GM12865 (cell line): Measurements from ENCODE around the gene PSMD1.
A peak's percentile ranks its signal among the peaks of the same experiment; 100 is the strongest.

Experiments
- DNase-seq: peaks from one replicate; pipeline ENCODE4 v3.0.0; 2010; ENCODE audit warnings: low read depth
- H3K4me3 ChIP-seq: 2 replicates; pipeline ENCODE4 v1.5.1; 2011; ENCODE audit warnings: mild to moderate bottlenecking, low read depth, low read length, control low read depth
- TF ChIP-seq, protein P1 (sequence below): IDR thresholded peaks from 2 replicates; pipeline ENCODE4 v1.5.1; 2011; ENCODE audit warnings: low read length, control low read depth, low read depth, inconsistent platforms; ENCODE audit not compliant: insufficient read depth; ENCODE audit errors: missing control alignments

PSMD1 gene

DNA sequence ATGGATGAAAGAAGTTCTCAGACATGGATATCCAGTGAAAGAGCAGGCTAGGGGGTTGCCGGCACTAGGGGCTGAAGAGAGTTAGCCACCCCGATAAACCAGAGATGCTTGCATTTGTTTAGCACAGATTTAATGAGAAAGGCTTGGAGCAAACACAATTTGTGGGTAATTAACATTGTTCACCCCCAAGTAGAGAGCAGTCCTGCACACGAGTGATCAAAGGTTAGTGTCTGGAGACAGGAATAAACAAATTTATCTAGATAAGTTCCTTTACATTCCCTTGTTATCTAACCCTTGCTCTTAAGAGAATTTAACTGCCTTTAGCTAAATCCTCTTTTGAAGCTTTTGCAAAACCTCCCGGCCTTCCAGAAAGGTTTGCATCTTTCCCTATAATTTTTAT is 44.3 kb downstream of the PSMD1 start:
- DNase-seq, result no peak
- TF ChIP-seq, protein P1, sequence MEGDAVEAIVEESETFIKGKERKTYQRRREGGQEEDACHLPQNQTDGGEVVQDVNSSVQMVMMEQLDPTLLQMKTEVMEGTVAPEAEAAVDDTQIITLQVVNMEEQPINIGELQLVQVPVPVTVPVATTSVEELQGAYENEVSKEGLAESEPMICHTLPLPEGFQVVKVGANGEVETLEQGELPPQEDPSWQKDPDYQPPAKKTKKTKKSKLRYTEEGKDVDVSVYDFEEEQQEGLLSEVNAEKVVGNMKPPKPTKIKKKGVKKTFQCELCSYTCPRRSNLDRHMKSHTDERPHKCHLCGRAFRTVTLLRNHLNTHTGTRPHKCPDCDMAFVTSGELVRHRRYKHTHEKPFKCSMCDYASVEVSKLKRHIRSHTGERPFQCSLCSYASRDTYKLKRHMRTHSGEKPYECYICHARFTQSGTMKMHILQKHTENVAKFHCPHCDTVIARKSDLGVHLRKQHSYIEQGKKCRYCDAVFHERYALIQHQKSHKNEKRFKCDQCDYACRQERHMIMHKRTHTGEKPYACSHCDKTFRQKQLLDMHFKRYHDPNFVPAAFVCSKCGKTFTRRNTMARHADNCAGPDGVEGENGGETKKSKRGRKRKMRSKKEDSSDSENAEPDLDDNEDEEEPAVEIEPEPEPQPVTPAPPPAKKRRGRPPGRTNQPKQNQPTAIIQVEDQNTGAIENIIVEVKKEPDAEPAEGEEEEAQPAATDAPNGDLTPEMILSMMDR, result no peak
- no peak overlapping the region for H3K4me3 ChIP-seq

DNA sequence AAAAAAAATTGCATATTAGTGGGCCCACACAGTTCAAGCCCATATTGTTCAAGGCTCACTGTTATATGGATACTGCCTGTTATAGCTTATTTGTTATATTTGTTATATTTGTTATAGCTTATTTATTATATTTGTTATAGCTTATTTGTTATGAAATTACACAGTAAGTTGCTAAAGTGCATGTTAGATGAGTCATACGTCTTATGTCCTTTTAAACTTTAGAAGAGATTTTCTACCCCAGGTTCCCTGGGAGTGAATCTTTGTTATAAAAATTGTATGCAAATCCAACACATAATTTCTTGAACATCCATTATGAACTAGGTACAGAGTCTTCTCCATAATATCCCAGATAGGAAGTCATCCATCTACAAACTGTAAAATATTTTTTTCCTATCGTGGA is 46.1 kb downstream of the PSMD1 start:
- TF ChIP-seq, protein P1, result no peak
- DNase-seq, result no peak
- no peak overlapping the region for H3K4me3 ChIP-seq

DNA sequence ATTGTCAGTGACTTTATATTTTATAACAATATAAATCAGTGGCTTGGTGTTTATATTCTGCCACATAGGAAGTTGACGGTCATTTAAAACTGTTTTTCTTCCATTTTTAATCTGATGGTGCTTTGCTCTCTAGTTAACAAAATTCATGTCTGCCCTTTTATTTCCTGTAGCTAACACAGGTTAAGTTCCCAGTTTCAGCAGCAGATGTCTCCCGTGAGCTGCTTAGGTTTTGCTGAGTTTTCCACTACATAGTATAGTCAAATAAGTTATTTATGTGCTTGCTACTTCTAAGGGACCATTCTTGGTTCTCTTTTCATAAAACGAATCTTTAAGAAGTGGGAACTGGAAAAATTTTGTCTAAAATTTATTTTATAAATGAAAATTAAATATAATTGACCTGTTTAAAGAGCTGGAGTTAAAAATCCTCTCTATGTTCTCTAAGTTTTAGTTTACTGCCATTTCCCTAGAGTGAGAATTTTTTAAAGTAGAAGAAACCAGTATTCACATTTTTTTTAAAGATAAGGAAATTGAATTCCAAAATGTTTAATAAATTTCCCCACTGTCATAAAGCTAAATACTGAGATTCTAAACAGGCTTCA is 47.5 kb downstream of the PSMD1 start:
- TF ChIP-seq, protein P1, result peak; percentile 77
- no peak overlapping the region for H3K4me3 ChIP-seq
- DNase-seq, result peak; percentile 73

DNA sequence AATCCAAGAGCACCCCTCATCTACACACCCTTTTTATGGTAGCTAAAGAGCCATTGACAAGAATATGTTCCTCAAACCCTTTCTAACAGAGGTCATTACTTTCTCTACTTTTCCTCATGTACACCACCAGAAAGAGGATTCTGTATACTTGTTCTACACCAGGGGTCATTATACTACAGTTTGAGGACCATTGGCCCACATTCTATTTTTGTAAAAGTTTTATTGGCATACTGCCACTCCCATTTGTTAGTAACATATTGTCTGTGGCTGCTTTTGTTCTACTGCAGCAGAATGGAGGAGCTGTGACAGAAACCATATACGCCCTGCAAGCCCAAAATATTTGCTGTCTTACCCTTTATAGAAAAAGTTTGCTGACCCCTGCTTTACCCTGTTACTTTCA is 53.9 kb downstream of the PSMD1 start:
- H3K4me3 ChIP-seq, result no peak overlapping the region
- TF ChIP-seq, protein P1, result no peak
- DNase-seq, result no peak

DNA sequence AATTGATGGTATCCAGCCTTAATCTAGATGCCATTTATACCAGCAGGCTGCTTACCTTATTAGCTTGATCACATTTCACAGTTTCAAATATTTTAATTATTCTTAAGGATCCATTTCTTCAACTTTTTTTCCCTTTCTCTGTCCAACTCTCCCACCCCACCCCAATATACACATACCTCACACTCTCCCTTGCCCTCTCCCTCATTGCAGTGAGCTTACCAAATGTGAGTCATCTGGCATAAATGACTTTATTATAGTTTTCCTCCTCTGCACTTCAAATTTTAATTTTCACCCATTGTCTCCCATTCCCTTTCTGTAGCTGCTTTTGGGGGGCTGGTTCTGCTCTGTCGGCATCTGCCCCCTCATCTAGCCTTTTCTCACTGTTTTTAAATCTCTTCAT is 55.3 kb downstream of the PSMD1 start:
- H3K4me3 ChIP-seq, result no peak overlapping the region
- DNase-seq, result no peak
- TF ChIP-seq, protein P1, result no peak

DNA sequence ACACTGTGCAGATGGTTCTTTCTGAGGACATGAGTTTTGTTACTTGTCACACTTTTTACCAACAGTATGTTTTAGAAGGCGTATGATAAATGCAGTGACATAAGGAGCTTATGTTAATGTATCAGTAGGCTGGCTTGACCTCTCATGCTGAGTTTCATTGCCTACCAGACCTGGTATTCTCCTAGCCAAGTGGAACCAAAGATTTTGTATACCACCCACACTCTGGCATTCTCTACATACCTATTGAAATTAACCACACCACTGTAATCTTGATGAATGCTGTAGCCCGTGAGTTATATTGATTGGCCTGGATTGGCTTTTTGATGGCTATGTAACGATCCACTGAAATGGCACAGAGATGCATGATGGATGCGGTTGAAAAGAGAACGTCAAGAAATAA is 56.8 kb downstream of the PSMD1 start:
- H3K4me3 ChIP-seq, result no peak overlapping the region
- TF ChIP-seq, protein P1, result no peak
- no peak for DNase-seq

DNA sequence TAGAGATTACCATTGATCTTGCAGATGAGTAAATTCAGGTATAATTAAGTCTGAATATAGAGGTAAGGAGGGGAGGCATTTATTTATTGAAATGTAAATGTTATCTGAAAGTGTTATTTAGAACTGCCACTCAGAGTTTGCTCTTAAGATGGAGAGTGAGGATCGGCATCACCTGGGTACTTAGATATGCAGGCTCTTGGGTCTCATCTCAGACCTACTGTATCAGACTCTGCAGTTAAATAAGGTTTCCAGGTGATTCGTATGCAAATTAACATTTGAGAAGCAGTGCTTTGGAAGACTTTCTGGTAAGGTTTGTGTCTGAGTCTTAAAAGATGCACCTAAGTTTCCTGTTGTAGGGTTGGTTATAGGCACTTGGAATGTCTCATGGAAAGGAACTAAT is 59.0 kb downstream of the PSMD1 start:
- TF ChIP-seq, protein P1, result no peak
- DNase-seq, result no peak

More for the DNA sequence above, 59.0 kb downstream of the PSMD1 start:
- H3K4me3 ChIP-seq, result no peak overlapping the region
